Stomach (tissue), 4 donors: Measurements from ENCODE around the gene NPAT.

Experiments used
- EP300 ChIP-seq: sonication (generic); formaldehyde crosslinking; IDR thresholded peaks from one replicate; pipeline ENCODE4 v1.6.1; 2017; ENCODE audit warnings: antibody characterized with exemption
- POLR2A ChIP-seq, 4 donors: fragments of 450-650 bp; IDR thresholded peaks; one replicate each; pipeline ENCODE4 v1.6.1; 2016; ENCODE audit warnings: antibody characterized with exemption in 4 of 4, control low read depth in 2 of 4, mild to moderate bottlenecking in 1 of 4, moderate library complexity in 1 of 4
- TF ChIP-seq, protein P1 (sequence below), 7 experiments: fragments of 450-650 bp in 4 of 7; fragments of 200-600 bp in 3 of 7; sonication (generic) in 3 of 7; IDR thresholded peaks; one replicate each; pipeline ENCODE4 v1.5.1; 2016 to 2019; ENCODE audit warnings: antibody characterized with exemption in 7 of 7, control low read depth in 2 of 7, mild to moderate bottlenecking in 1 of 7

DNA sequence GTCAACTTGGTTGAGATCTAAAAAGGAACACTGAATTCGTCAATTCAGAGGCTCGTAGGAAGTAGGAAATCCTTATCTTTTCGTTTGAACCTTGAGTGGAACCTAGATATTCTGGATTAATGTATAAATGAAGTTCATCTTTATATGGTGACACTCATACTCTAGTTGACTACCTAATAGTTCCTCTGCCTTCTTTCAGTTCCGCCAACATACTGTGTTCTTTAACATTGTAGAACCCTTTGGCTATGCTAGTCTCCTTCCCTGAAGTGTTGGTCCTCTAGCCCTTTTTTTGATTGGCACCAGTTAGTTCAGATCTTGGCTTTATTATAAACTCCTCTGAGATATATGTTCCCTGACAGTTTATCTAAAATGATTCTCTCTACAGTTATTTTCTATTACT, 1.9 kb upstream of the NPAT start:
- TF ChIP-seq POLR2A (IDR thresholded peaks at IDR 0.05) (no peak), EP300 (no peak)
- TF ChIP-seq, protein P1, sequence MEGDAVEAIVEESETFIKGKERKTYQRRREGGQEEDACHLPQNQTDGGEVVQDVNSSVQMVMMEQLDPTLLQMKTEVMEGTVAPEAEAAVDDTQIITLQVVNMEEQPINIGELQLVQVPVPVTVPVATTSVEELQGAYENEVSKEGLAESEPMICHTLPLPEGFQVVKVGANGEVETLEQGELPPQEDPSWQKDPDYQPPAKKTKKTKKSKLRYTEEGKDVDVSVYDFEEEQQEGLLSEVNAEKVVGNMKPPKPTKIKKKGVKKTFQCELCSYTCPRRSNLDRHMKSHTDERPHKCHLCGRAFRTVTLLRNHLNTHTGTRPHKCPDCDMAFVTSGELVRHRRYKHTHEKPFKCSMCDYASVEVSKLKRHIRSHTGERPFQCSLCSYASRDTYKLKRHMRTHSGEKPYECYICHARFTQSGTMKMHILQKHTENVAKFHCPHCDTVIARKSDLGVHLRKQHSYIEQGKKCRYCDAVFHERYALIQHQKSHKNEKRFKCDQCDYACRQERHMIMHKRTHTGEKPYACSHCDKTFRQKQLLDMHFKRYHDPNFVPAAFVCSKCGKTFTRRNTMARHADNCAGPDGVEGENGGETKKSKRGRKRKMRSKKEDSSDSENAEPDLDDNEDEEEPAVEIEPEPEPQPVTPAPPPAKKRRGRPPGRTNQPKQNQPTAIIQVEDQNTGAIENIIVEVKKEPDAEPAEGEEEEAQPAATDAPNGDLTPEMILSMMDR (IDR thresholded peaks at IDR 0.05), result no peak
